Measurements from ENCODE around the gene QRSL1. TPM values are rescaled to one million over a fixed set of nuclear protein-coding genes. Genes with fewer than 3 reads are reported as not detected.

QRSL1 gene
- total RNA-seq, 1 donor from 2014 or later, result 17.4 TPM

DNA sequence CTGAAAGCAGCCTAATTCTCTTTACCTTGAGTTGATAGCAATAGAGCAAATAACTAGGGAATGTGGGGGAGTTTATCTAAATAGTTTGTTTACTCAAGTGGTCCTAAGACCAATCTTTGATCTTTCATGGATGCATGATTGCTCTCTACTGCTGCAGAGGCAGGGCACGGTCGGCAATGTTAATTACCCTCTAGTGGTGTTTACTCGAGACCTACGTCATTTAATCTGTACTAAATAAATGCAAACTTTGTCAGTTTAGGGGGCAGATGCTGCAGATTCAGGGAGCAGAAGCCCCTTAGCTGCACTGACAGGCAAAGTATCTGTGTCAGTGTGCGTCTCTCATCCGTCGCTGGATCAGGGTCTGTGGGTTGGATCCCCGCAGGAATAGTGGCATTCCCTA, 7.0 kb upstream of the QRSL1 start:
- intact Hi-C loops (cut with micrococcal nuclease), result no loop called here

DNA sequence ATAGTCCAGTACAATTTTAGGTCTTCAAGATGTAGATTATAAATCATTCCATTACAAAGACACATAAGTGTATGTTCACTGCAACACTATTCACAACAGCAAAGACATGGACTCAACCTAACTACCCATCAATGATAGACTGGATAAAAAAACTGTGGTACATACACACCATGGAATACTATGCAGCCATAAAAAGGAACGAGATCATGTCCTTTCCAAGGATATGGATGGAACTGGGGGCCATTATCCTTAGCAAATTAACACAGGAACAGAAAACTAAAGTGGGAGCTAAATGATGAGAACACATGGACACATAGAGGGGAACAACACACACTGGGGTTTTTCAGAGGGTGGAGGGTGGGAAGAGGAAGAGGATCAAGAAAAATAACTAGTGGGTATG, 6.3 kb upstream of the QRSL1 start:
- intact Hi-C loops (cut with micrococcal nuclease), result no loop called here

DNA sequence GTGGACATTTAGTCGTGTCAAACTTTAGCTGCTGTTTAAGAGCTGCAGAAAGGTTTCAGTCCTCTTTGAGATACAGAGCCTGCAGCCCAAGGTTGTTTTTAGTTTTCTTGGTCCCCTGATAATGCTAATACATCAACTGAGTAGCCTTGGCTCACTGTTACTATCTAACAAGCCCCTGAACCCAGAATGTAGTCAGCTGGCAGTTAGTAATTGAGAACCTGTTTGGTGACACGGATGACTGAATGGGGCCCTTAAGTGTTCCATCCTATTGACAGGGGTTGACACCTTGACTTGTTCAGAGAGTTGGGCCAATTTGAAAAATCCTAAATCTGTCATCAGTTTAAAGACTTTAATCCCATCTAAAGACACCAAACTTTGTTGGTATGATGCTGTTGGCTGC, 2.9 kb upstream of the QRSL1 start:
- intact Hi-C loops (cut with micrococcal nuclease), result loop anchor here (5.0 kb wide), 1 partner anchor 491 kb away; the partner anchor contains the start of gene BEND3

DNA sequence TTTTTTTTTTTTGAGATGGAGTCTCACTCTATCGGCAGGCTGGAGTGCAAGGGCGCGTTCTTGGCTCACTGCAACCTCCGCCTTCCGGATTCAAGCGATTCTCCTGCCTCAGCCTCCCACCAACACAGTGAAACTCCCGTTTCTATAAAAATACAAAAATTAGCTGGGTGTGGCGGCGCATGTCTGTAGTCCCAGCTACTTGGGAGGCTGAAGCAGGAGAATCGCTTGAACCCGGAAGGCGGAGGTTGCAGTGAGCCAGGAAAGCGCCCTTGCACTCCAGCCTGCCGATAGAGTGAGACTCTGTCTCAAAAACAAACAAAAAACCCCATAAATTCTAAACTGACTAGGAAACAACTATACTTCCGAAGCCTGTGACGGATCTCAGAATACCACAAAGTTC, 1.6 kb upstream of the QRSL1 start:
- intact Hi-C loops (cut with micrococcal nuclease), result loop anchor here (2.0 to 5.0 kb wide), 6 partner anchors 19 to 1225 kb away; partner anchors contain the start of genes BEND3 and PREP

DNA sequence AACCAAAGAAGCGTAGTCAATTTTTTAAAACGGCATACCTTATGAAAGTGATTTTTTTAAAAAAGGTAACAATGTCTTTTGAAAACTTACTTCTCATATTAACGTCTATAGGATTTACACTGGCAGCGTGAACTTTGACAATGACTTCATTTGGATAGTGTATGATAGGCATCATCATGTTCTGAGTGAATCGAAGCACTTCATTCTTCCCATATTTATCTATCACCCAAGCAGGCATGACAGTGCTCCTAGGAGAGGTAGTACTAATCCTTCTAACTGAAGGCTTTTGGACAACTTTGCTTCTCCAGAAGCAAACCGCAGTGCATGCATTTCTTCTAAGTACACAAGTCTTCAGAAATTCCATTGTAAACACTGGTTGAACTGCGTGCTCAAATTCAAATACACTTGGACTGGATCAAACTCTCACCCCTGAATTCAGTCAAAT, 698 bp upstream of the QRSL1 start:
- intact Hi-C loops (cut with micrococcal nuclease), result loop anchor here (1.0 to 5.0 kb wide), 14 partner anchors 20 to 1769 kb away; partner anchors contain the start of genes ATG5, BEND3, HACE1 and MTRES1

DNA sequence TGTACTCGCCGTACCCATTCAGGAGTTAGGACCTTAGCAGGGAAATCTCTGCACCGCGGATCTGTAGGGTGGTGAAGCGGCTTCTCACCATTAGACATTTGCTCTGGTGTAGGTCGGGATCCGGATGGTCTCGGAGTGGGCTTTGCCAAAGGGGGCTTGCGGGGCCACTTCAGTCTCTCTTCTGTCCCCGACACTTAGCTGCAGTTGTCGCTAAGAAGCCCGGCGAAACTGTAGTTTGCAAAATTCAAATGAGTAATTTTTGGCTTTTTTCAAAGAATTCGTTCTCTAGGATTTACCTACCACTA, 433 bp downstream of the QRSL1 start:
- intact Hi-C loops (cut with micrococcal nuclease), result loop anchor here (1.0 to 5.0 kb wide), 14 partner anchors 21 to 1771 kb away; partner anchors contain the start of genes ATG5, BEND3, HACE1 and MTRES1

DNA sequence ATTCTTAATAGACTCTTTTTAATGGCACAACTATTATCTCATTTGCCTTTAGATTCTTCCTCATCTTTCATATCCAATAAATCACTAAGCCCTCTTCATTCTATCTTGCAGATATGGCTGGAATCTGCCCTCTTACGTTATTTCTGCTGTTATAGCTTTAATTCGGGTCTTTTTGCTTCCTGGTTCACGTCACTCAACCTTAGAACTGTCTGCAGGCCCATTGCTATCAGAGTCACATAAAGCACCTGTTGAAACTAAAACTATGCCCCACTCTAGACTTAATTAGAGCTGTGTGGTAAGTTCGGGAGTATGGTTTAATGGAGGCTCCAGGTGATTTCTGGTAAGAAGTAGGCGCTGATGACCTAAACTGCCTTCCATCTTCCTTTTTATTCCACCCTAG, 988 bp downstream of the QRSL1 start:
- intact Hi-C loops (cut with micrococcal nuclease), result no loop called here

DNA sequence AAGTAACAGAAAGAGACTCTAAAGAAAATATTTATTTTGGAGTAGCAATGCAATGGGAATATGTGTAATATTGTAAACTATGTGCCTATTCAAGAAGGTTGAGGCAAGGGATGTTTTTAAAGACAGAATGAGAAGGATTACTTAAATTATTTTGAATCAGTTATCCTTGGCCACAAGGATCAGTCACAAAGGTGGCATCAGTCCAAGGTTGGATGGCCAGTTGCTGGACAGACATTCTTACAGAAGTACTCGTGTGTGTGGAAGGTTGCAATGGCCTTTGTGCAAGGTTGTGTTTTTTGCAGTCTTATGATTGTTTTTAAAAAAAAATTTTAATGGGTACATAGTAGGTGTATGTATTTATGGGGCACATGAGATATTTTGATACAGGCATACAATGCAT, 2.0 kb downstream of the QRSL1 start:
- intact Hi-C loops (cut with micrococcal nuclease), result no loop called here

DNA sequence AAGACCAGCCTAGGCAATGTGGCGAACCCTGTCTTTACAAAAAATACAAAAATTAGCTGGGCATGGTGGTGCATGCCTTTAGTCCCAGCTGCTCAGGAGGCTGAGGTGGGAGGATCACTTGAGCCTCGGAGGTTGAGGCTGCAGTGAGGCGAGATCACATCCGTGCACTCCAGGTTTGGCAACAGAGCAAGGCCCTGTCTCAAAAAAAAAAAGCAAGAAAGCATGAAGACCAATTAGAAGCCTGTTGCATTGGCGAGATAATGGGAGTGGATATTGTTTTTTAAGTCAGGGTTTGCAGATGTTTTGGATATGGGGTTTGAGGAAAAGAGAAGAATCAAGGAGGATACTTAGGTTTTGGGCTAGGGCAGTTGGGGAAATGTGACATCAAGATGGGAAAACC, 5.2 kb downstream of the QRSL1 start:
- intact Hi-C loops (cut with micrococcal nuclease), result no loop called here

DNA sequence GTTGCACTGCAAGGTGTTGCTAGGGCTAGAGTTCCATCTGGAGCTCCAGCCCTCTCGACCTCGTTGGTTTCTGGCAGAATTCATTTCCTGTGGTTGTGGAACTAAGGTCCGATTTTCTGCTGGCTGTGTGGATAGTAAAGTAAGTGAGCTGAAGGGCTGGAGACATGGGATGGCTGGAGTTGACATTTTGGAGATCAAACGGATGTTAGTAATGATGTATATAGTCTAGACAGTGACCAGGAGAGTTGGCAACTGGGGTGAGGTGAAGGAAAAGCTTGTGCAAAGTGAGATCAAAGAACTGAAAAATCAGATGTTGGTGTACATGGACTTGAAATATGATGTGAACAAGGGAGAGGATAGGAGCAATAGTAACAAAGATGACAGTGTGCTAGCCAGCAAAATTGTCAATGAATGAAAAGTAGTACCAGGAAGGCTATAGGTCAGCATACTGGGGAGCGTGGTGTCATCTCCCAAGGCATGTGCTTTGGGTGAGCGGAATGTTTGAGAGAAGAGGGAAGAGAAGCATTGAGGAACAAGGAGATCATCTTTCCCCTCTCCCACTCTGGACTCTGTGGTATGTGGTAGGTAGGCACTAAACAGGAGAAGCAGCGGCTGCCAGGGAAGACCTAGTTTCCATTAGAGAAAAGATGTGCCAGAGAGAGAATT, 7.8 kb downstream of the QRSL1 start:
- intact Hi-C loops (cut with micrococcal nuclease), result no loop called here

DNA sequence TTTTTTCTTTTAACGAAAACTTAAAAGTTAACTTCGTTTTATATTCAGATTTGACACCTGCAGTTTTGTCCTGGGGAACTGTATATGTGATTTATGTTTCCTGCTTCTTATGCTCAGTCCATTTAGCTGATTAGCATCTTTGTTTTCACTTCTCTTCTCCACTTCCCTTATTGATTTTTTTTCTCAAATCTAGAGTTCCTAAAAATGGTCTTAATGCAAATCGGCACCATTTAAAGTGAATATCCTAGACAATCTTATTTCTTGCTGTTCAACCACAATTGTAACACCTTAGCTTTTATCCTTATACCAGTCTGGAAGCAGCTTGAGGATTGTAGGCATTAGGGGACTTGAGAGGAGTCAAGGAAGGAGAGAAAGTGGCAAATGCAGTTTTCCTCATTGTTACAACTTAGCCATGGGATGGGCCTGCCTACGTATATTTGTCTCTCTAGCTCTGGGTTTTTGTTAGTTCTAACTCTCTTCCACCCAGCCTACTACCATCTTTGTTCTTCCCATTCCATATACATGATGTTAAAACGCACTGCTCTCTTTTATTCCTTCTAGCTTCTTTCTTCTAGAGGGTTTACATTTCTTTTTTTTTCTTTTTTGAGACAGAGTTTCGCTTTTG, 8.5 kb downstream of the QRSL1 start:
- intact Hi-C loops (cut with micrococcal nuclease), result no loop called here

DNA sequence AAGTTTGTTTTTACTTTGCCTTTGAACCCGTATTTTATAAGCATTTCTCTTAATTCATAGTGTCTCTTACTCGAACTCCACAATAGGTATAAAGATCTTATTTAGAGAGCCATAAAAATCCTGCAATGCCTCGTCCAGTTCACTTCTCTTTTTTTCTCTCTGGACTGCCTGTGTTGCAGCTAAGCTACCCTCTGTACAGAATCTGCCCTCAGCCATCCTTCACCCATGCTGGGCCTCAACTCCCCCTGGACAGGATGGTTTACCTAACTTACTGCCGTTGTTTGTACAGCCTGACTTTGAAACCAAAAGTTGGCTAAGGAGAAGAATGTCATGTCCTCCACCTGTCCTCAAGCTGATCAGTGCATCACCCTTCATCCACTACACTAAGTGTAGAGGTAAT, 10.4 kb downstream of the QRSL1 start:
- intact Hi-C loops (cut with micrococcal nuclease), result no loop called here

DNA sequence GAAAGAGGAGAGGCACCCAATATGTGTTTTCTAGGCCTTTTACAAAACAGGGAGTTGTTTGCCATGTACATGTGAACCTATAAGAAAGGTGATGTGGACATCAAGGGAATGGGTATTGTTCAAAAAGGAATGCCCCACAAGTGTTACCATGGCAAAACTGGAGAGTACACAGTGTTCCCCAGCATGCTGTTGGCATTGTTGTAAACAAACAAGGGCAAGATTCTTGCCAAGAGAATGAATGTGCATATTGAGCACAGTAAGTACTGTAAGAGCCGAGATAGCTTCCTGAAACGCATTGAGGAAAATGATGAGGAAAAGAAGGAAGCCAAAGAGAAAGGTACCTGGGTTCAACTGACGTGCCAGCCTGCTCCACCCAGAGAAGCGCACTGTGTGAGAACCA, 13.1 kb downstream of the QRSL1 start:
- intact Hi-C loops (cut with micrococcal nuclease), result no loop called here

DNA sequence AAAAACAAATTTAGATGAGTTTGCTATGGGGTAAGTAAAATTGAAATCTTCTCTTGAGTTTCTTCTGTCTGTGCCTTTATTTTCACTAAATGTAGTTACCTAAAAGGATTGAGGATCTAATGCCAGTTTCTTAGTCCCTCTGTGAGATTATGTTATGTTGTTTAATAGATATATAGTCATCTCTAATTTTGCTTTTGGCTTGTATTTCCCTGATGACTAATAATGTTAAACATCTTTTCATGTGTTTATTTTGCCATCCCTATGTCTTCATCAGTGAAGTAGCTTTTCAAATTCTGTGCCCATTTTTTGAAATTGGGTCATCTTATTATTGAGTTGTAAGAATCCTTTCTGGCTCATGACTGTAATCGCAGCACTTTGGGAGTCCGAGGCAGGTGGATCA, 13.7 kb downstream of the QRSL1 start:
- intact Hi-C loops (cut with micrococcal nuclease), result no loop called here

DNA sequence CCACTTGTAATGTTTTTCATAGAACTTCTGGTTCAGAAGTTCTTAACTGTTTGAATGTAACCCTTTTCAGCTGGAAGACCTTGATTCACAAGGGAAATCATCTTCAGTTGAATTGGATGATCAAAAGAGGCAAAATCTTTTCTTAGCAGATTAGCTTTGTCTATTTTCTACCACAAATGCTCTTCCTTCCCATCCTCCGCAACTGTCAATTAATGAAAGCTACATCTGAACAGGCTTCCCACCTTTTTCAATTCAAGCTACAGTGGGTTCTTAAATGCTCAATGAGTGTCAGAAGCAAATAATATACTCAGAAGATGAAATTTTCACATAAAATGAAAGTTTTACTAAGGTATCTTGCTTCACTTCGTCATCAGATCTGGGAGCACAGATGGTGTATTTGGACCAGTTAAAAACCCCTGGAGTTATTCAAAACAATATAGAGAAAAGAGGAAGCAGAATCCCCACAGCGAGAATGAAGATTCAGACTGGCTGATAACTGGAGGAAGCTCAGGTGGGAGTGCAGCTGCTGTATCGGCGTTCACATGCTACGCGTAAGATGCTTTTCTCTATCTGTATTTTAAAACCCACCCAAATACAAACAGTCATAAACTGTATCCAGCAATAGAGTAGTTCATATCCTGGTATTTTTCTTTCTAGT, 19.4 kb downstream of the QRSL1 start:
- intact Hi-C loops (cut with micrococcal nuclease), result no loop called here

DNA sequence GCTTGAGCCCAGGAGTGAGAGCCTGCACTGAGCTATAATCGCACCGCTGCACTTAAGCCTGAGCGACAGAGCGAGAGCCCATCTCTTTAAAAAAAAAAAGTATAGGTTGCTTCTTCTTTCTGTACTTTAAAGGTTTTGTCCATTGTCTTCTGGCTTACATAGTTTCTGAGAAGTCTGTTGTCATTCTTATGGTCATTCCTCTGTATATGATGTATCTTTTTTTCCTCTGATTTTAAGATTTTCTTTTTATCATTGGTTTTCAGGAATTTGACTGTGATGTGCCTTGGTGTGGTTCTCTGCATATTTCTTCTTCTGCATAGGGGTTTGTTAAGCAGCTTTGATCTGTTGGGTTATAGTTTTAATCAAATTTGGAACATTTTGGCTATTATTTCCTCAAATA, 29.1 kb downstream of the QRSL1 start:
- intact Hi-C loops (cut with micrococcal nuclease), result no loop called here

DNA sequence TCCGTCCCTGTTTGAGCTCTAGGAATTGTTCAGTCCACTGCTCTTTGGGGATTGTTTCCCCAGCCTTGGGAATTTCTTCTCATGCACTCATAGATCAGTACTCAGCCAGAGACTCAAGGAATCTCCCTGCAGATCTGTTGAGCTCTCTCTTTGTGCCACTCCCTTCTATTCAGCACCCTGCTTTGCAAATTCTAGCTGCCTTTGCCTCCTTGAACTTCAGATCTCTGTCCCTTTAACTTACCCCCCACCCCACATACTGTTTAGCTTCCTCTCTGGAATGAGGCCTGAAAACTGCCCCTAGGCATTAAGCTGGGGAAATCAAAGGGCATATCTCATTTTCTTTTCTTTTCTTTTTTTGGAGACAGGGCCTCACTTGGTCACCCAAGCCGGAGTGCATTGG, 30.5 kb downstream of the QRSL1 start:
- intact Hi-C loops (cut with micrococcal nuclease), result no loop called here

DNA sequence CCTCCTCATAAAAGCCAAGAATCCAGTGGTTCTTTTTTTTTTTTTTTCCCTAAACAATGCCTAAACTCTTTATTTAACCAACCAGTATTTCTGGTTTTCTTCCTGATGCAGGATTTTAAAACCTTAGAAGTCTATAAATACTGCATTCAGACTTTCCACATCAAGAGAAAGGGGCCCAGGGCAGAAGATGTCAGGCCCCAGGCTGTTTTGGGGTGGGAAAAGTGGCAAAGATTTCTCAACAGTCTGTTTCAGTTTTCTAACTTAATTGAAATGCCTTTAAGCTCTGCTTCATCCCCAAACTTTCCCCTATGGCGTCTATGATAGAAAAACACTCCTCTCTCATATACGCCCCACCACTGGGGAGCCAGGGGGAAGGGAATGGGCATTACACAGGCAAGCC, 33.1 kb downstream of the QRSL1 start:
- intact Hi-C loops (cut with micrococcal nuclease), result no loop called here

DNA sequence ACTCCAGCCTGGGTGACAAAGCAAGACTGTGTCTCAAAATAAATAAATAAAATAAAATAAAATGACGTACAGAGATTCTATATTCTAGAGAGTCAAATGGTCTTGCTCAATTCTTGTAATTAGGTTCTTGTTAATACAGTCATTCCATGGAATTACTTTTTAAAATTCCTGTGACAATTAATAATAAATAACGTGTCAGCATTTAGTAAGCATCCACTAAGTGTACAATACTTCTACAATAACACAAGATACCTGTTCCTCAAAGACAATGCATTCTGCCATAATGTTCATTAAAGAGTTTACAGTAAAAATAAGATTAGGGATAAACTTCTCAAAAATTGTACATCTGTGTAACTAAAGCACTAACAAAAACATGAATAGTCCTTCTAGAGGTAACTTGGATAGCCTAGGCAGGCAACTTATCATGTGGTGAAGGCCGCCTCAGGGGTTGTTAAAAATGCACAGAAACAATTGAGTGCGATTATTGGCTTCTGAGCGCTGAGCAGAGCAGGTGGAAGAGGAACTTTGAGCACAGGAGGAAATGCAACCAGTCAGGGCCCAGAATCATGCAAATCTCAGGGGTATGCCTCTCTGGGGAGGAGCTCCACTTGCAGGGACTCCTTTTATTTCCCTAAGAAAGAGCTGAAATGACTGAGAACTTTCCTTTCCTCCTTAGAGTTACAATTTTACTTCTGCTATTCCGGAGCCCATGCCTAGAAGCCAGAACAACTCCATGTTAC, 37.1 kb downstream of the QRSL1 start:
- intact Hi-C loops (cut with micrococcal nuclease), result no loop called here

DNA sequence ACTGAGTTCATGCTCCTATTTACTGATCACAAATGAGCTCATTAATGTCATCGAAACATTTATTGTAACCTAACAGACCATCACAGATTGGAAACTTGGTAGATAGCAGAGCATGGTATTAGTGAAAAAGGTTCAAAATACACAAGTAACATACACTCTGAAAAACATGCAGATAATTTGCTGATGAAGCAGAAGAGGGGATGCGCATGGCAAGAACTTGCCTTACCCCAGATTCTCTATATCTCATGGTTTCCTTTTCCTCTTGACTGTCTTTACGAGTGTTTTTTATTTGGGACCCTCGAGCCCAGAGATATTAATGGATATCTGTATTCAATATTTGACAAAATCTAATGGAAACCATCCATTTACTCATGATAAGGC, 37.6 kb downstream of the QRSL1 start:
- intact Hi-C loops (cut with micrococcal nuclease), result no loop called here

DNA sequence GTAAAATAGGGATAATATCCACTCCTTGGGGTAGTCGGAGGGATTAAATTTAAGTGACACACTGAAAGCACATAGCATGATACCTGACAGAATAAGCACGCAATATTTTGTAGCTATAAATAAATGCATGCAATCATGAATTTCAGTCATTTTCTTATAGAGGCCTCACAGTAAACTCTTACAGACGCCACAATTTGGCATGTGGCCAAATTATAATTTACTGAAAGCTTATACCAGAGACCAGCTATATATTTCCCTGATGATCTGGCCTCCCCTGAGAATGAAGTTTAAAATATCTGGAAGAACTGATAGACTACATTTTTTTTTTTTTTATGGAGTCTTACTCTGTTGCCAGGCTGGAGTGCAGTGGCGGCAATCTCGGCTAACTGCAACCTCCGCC, 40.9 kb downstream of the QRSL1 start:
- intact Hi-C loops (cut with micrococcal nuclease), result no loop called here

DNA sequence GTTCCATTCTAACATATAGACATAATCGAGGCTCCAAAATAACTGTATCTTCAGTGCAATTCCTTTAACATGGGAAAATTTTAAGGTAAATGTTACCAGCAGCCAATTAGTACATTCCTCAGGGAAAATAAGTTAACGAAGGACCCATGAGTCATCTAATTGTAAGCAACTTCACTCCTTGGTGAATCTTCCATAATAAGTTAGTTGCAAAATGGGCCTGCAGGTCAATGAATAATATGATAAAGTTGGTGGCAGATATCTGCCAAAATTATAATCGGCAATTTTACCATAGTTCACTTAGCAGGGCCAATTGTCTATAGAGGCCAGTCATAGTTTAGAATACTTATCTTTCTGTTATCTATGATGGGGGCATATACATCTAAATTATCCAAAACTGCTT, 42.3 kb downstream of the QRSL1 start:
- intact Hi-C loops (cut with micrococcal nuclease), result no loop called here
